ENCODE data around the gene OR10H1. TPM values are rescaled to one million over a fixed set of nuclear protein-coding genes. Genes with fewer than 3 reads are reported as not detected.
"Not testable (repeated sequence)": the region's sequence is repeated elsewhere in the genome, so short reads cannot be mapped to it uniquely, and the experiment has no call there.

OR10H1 gene
- total RNA-seq, 2 experiments from 2014 or later = not detected

GRCh38 chr19:15812060-15812722, 3.3 kb downstream of the OR10H1 start:
- H3K36me3 Mint-ChIP-seq = no peaks in the 10 kb centered on the region
- H3K27ac Mint-ChIP-seq = no peak overlapping the region
- DNase-seq (no peak), ATAC-seq (no peak)
- H3K9me3 Mint-ChIP-seq (ENCODE audit: low read depth) = no peaks in the 10 kb centered on the region
- H3K4me3 Mint-ChIP-seq = no peak overlapping the region
- H3K27me3 Mint-ChIP-seq = peaks cover 4% of the 10 kb centered on the region
- no peaks in the 10 kb centered on the region for H3K4me1 Mint-ChIP-seq
- CTCF ChIA-PET = interaction anchor here (0.7 kb wide), 1 partner anchor 521 kb away, joined by 3 read pairs; no protein-coding TSS in a partner anchor

DNA sequence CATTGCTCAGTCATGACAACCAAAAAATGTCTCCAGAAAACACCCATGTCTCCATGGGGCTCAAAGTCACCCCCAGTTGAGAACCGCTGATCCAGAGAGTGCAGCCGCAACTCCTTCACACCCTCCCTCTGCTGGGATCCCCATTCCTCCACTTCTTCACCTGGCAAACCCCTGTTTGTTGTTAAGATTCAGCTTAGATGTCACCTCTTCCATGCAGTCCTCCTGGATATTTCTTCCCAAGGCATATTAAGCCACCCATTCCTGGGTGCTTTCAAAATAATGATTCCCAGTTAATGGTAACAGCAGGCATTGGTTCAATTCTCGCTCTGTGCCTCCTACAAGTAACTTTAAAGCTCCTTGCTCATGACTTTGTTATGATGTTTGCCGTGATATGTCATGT, 4.0 kb downstream of the OR10H1 start:
- Mint-ChIP-seq H3K36me3 (no peaks in the 10 kb centered on the region), H3K27me3 (peaks cover 4% of the 10 kb centered on the region), H3K27ac (no peak overlapping the region), H3K4me1 (no peaks in the 10 kb centered on the region), H3K4me3 (no peak overlapping the region), H3K9me3 (ENCODE audit: low read depth) (no peaks in the 10 kb centered on the region)
- DNase-seq (no peak), ATAC-seq (no peak)
- CTCF ChIA-PET = interaction anchor here (0.6 to 1.3 kb wide), 3 partner anchors 217 to 520 kb away, joined by 3 to 4 read pairs (median 3); no protein-coding TSS in a partner anchor

DNA sequence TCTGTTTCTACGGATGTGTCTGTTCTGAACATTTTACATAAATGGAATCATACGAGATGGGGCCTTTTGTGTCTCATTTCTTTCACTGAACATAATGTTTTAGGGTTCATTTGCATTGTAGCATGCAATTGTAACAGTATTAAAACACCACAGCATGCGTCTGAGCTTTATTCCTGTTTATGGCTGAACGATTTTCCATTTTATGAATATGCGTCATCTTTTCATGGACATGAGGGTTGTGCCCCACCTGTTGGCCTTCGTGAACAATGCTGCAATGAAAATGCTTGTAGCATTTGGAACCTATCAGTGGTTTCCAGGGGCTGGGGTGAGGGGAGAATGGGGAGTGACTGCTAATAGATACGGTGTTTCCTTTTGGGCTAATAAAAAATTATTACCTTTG, 5.1 kb downstream of the OR10H1 start:
- DNase-seq (no peak), ATAC-seq (no peak)
- CTCF ChIA-PET = interaction anchor here (1.3 kb wide), 1 partner anchor 232 kb away, joined by 4 read pairs; no protein-coding TSS in a partner anchor
- Mint-ChIP-seq H3K27ac (no peak overlapping the region), H3K27me3 (peaks cover 4% of the 10 kb centered on the region), H3K4me3 (no peak overlapping the region), H3K4me1 (no peaks in the 10 kb centered on the region), H3K36me3 (no peaks in the 10 kb centered on the region), H3K9me3 (ENCODE audit: low read depth) (no peaks in the 10 kb centered on the region)

- H3K4me3 Mint-ChIP-seq; ATAC-seq; H3K4me1 Mint-ChIP-seq; H3K9me3 Mint-ChIP-seq (ENCODE audit: low read depth); H3K27ac Mint-ChIP-seq; H3K27me3 Mint-ChIP-seq; CTCF ChIA-PET; H3K36me3 Mint-ChIP-seq; DNase-seq: not testable (repeated sequence)
These were observed 21.2 kb downstream of the OR10H1 start for GRCh38 chr19:15794279-15794678.

GRCh38 chr19:15790096-15790495, 25.4 kb downstream of the OR10H1 start:
- CTCF ChIA-PET = no interaction called here
- H3K4me1 Mint-ChIP-seq = no peaks in the 10 kb centered on the region
- ATAC-seq = no peak
- H3K36me3 Mint-ChIP-seq = no peaks in the 10 kb centered on the region
- H3K4me3 Mint-ChIP-seq = no peak overlapping the region
- no peaks in the 10 kb centered on the region for H3K9me3 Mint-ChIP-seq (ENCODE audit: low read depth)
- no peak overlapping the region for H3K27ac Mint-ChIP-seq
- H3K27me3 Mint-ChIP-seq = no peaks in the 10 kb centered on the region
- no peak for DNase-seq

DNA sequence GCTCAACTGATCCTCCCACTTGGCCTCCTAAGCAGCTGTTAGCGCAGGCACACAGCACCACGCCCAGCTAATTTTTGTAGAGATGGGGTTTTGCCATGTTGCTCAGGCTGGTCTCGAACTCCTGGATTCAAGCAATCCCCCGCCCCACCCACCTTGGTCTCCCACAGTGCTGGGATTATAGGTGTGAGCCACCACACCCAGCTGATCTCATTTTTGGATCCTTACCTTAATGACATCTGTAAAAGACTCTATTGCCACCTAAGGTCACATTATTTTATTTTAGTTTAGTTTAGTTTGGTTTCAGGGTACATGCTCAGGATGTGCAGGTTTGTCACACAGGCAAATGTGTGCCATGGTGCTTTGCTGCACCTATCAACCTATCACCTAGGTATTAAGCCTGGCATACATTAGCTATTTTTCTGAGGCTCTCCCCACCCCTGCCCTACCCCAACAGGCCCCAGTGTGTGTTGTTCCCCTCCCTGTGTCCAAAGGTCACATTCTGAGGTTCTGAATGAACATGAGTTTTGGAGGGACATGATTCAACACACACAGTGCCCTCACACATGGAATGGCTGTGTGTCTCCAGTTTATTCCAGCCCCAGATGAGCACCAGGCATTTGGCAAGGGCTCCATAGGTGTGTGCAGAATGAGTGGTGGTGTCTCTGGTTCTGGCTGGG, 26.7 kb downstream of the OR10H1 start:
- ATAC-seq (no peak), DNase-seq (no peak)
- H3K9me3 Mint-ChIP-seq (ENCODE audit: low read depth) = no peaks in the 10 kb centered on the region
- no peak overlapping the region for H3K27ac Mint-ChIP-seq
- no peaks in the 10 kb centered on the region for H3K27me3 Mint-ChIP-seq
- CTCF ChIA-PET = no interaction called here
- no peaks in the 10 kb centered on the region for H3K4me1 Mint-ChIP-seq
- H3K4me3 Mint-ChIP-seq = no peak overlapping the region
- no peaks in the 10 kb centered on the region for H3K36me3 Mint-ChIP-seq

DNA sequence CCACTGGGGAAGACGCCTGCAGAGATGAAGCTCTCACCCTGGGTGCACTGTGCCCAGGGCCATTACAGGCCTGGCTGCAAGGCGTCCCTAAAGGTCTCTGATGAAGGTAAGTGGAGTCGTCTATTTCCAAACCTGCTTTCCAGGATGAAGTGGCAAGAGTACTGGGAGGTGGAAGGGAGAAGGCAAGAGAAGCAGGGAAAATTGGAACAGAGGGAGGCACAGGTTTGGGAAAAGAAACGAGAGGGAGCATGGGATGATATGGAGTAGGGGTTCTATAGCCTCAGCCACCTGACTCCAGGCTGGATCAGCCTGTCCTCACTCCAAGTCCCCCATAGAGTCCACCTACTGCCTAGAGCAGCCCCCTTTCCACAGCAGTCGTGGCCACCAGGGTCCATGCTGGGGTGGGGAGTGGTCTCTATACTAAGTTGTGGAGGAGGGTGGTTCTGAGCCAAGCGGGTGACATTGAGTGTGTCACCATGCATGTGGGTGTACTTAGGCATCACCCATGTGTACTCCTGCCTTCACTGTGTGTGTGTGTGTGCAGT, 27.8 kb downstream of the OR10H1 start, which contains the start of gene OR10H5:
OR10H5 (plus strand) TSS at position 51 of the 545 bp plus-strand sequence. CDS start 6,388 bp downstream, outside the sequence.
- CTCF ChIA-PET = no interaction called here
- no peak within 1 kb of the TSS for H3K27ac Mint-ChIP-seq
- peaks cover 6% of the 10 kb centered on the region for H3K27me3 Mint-ChIP-seq
- H3K36me3 Mint-ChIP-seq = no peaks in the 10 kb centered on the region
- H3K4me3 Mint-ChIP-seq = no peak within 1 kb of the TSS
- no peaks in the 10 kb centered on the region for H3K9me3 Mint-ChIP-seq (ENCODE audit: low read depth)
- no peaks in the 10 kb centered on the region for H3K4me1 Mint-ChIP-seq
- ATAC-seq (no peak), DNase-seq (no peak)

GRCh38 chr19:15782896-15783295, 32.6 kb downstream of the OR10H1 start:
- not testable (repeated sequence) for H3K9me3 Mint-ChIP-seq (ENCODE audit: low read depth); H3K27me3 Mint-ChIP-seq

DNA sequence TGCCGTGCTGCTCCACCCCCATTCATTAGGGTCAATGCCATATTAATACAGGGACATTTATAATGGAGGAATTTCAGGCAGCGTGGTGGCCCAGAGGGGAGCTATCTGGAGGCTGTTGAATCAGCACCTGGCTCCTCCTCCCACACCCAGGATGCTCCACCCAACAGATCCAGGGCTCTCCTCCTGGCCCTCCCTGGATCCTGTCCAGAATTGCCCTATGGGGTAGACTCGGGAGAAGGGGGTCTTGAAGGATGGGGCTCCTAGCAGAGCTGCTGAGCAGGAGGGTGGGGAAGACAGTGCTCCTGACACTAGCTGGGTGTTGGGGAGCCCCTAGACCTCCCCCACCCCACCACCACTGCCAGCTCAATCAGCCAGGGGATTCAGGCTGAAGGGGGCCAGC, 33.3 kb downstream of the OR10H1 start:
- H3K27me3 Mint-ChIP-seq = peaks cover 6% of the 10 kb centered on the region

More at GRCh38 chr19:15782896-15783295, 32.6 kb downstream of the OR10H1 start:
- ATAC-seq, H3K4me1 Mint-ChIP-seq, H3K27ac Mint-ChIP-seq, CTCF ChIA-PET, DNase-seq, H3K4me3 Mint-ChIP-seq, H3K36me3 Mint-ChIP-seq: not testable (repeated sequence)

DNA sequence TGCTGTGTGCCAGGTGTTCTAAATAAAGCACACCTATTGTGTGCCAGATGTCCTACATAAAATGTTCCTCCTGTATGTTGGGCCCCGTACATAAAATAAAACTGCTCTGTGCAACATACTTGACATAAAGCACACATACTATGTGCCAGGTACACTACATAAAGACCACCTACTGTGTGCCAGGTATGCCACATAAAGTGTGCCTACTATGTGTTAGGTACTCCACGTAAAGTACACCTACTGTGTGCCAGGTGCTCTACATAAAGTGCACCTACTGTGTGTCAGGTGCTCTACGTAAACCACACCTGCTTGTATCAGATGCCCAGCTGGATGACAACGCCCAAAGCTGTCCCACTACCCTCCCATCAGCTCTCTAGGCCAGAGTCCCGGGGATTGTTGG, 33.8 kb downstream of the OR10H1 start:
- CTCF ChIA-PET = no interaction called here
- no peaks in the 10 kb centered on the region for H3K4me1 Mint-ChIP-seq
- peaks cover 6% of the 10 kb centered on the region for H3K27me3 Mint-ChIP-seq
- no peak overlapping the region for H3K27ac Mint-ChIP-seq
- DNase-seq = no peak
- H3K36me3 Mint-ChIP-seq = no peaks in the 10 kb centered on the region
- no peak overlapping the region for H3K4me3 Mint-ChIP-seq
- no peaks in the 10 kb centered on the region for H3K9me3 Mint-ChIP-seq (ENCODE audit: low read depth)
- no peak for ATAC-seq

More for the DNA sequence above, 33.3 kb downstream of the OR10H1 start:
- no peaks in the 10 kb centered on the region for H3K9me3 Mint-ChIP-seq (ENCODE audit: low read depth)
- H3K27ac Mint-ChIP-seq = no peak overlapping the region
- H3K36me3 Mint-ChIP-seq = no peaks in the 10 kb centered on the region
- no peak overlapping the region for H3K4me3 Mint-ChIP-seq
- CTCF ChIA-PET = no interaction called here
- DNase-seq (no peak), ATAC-seq (no peak)
- no peaks in the 10 kb centered on the region for H3K4me1 Mint-ChIP-seq

GRCh38 chr19:15780610-15781418, 34.6 kb downstream of the OR10H1 start:
- no peak for ATAC-seq
- DNase-seq = no peak
- CTCF ChIA-PET = no interaction called here
- Mint-ChIP-seq H3K36me3 (no peaks in the 10 kb centered on the region), H3K27ac (no peak overlapping the region), H3K9me3 (ENCODE audit: low read depth) (no peaks in the 10 kb centered on the region), H3K4me1 (no peaks in the 10 kb centered on the region), H3K27me3 (peaks cover 6% of the 10 kb centered on the region), H3K4me3 (no peak overlapping the region)

GRCh38 chr19:15779756-15780476, 35.5 kb downstream of the OR10H1 start:
- Mint-ChIP-seq H3K36me3 (no peaks in the 10 kb centered on the region), H3K4me1 (no peaks in the 10 kb centered on the region), H3K27me3 (peaks cover 6% of the 10 kb centered on the region), H3K27ac (no peak overlapping the region), H3K4me3 (no peak overlapping the region), H3K9me3 (ENCODE audit: low read depth) (no peaks in the 10 kb centered on the region)
- DNase-seq = no peak
- no peak for ATAC-seq
- CTCF ChIA-PET = no interaction called here
